ENCODE measurements around the gene PPARGC1A.

PPARGC1A gene

GRCh38 chr4:23885943-23886590 is 3.8 kb downstream of the PPARGC1A start:
- H3K27me3 ChIP-seq: no peaks in the 10 kb centered on the region
- TF ChIP-seq CTCF (IDR thresholded peaks at IDR 0.05): no peak
- peaks cover 0 to 24% (median 4%) of the 10 kb centered on the region in 4 donors for H3K4me1 ChIP-seq
- H3K27ac ChIP-seq: no peak overlapping the region
- intact Hi-C loops (cut with DNase I; ENCODE audit: low total_unique reads): no loop called here
- H3K4me3 ChIP-seq: no peak overlapping the region
- no peaks in the 10 kb centered on the region for H3K36me3 ChIP-seq
- DNase-seq: no peak
- no peaks in the 10 kb centered on the region for H3K9me3 ChIP-seq

GRCh38 chr4:23884741-23885140 is 5.1 kb downstream of the PPARGC1A start:
- DNase-seq: no peak
- intact Hi-C loops (cut with DNase I; ENCODE audit: low total_unique reads): no loop called here
- no peaks in the 10 kb centered on the region for H3K36me3 ChIP-seq
- H3K9me3 ChIP-seq: no peaks in the 10 kb centered on the region
- no peak overlapping the region for H3K4me3 ChIP-seq
- H3K4me1 ChIP-seq: peaks cover 0 to 19% (median 3%) of the 10 kb centered on the region in 4 donors
- H3K27me3 ChIP-seq: no peaks in the 10 kb centered on the region
- TF ChIP-seq CTCF (IDR thresholded peaks at IDR 0.05): no peak
- H3K27ac ChIP-seq: no peak overlapping the region

GRCh38 chr4:23884261-23884660 is 5.6 kb downstream of the PPARGC1A start:
- no peak for DNase-seq
- H3K36me3 ChIP-seq: no peaks in the 10 kb centered on the region
- no peak overlapping the region for H3K27ac ChIP-seq
- peaks cover 0 to 19% (median 2%) of the 10 kb centered on the region in 4 donors for H3K4me1 ChIP-seq
- H3K9me3 ChIP-seq: no peaks in the 10 kb centered on the region
- H3K4me3 ChIP-seq: no peak overlapping the region
- no peak for TF ChIP-seq CTCF (IDR thresholded peaks at IDR 0.05)
- intact Hi-C loops (cut with DNase I; ENCODE audit: low total_unique reads): no loop called here
- H3K27me3 ChIP-seq: no peaks in the 10 kb centered on the region

- intact Hi-C loops (cut with DNase I; ENCODE audit: low total_unique reads): no loop called here
- Histone ChIP-seq H3K4me1 (peaks cover 0 to 19% (median 2%) of the 10 kb centered on the region in 4 donors), H3K27me3 (no peaks in the 10 kb centered on the region), H3K36me3 (no peaks in the 10 kb centered on the region), H3K27ac (peak overlapping the region in 1 of 2 donors; percentile 31), H3K4me3 (no peak overlapping the region), H3K9me3 (no peaks in the 10 kb centered on the region)
- DNase-seq: no peak
- no peak for TF ChIP-seq CTCF (IDR thresholded peaks at IDR 0.05)
These were observed 6.8 kb downstream of the PPARGC1A start for GRCh38 chr4:23882976-23883531.

GRCh38 chr4:23881674-23882337 is 8.0 kb downstream of the PPARGC1A start:
- Histone ChIP-seq H3K27me3 (no peaks in the 10 kb centered on the region), H3K36me3 (no peaks in the 10 kb centered on the region), H3K27ac (no peak overlapping the region), H3K4me1 (peaks cover 0 to 12% (median 2%) of the 10 kb centered on the region in 4 donors), H3K9me3 (no peaks in the 10 kb centered on the region), H3K4me3 (no peak overlapping the region)
- TF ChIP-seq CTCF (IDR thresholded peaks at IDR 0.05): no peak
- intact Hi-C loops (cut with DNase I; ENCODE audit: low total_unique reads): no loop called here
- no peak for DNase-seq
